Upper lobe of left lung (tissue), 4 donors: ENCODE results near the gene CRLF1.

Experiments
- CTCF ChIP-seq, 6 experiments: fragments of 450-650 bp in 4 of 6; fragments of 200-600 bp in 2 of 6; sonication (generic) in 2 of 6; IDR thresholded peaks; one replicate each; pipeline ENCODE4 v1.5.1; 2016 to 2019; ENCODE audit warnings: antibody characterized with exemption in 6 of 6
- EP300 ChIP-seq, 4 donors: sonication (generic); formaldehyde crosslinking; IDR thresholded peaks; one replicate each; pipeline ENCODE4 v1.5.1; 2017; ENCODE audit warnings: antibody characterized with exemption in 4 of 4, control low read depth in 2 of 4
- POLR2A ChIP-seq, 4 donors: fragments of 450-650 bp; IDR thresholded peaks; one replicate each; pipeline ENCODE4 v1.5.1; 2016 to 2017; ENCODE audit warnings: antibody characterized with exemption in 4 of 4, mild to moderate bottlenecking in 2 of 4
- POLR2AphosphoS5 ChIP-seq, 2 donors: sonication (generic); formaldehyde crosslinking; IDR thresholded peaks; one replicate each; pipeline ENCODE4 v1.5.1; 2017; ENCODE audit warnings: antibody characterized with exemption in 2 of 2

DNA sequence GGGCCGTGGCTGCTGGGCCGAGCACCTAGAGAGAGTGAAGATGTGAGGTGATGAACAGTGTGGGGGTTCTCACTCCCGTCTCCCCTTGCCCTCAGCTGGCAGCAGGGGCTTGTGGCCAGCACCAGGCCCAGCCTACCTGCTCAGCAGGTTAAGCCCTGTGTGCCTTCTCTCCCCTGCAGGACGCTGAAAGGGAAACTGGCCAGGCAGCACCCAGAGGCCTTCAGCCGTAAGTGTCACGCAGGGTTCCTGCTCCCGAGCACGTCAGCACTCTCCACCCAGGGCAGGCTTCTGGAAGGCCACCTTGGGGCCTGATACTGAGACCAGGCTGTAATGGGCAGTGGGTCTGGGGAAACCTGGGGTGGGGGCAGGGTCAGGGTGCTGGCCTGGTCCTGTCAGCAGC, 39.6 kb downstream of the CRLF1 start:
- TF ChIP-seq CTCF (IDR thresholded peaks at IDR 0.05) (no peak), POLR2AphosphoS5 (IDR thresholded peaks at IDR 0.05) (no peak), POLR2A (IDR thresholded peaks at IDR 0.05) (no peak), EP300 (IDR thresholded peaks at IDR 0.05) (no peak)
